GM12872 (cell line): Measurements from ENCODE around the gene RGL3.

ENCODE experiments used
- TF ChIP-seq, protein P1 (sequence below): IDR thresholded peaks from 3 replicates; pipeline ENCODE4 v1.5.1; 2011; ENCODE audit warnings: low read depth, mild to moderate bottlenecking, low read length, moderate library complexity; ENCODE audit not compliant: insufficient read depth

Gene RGL3

DNA sequence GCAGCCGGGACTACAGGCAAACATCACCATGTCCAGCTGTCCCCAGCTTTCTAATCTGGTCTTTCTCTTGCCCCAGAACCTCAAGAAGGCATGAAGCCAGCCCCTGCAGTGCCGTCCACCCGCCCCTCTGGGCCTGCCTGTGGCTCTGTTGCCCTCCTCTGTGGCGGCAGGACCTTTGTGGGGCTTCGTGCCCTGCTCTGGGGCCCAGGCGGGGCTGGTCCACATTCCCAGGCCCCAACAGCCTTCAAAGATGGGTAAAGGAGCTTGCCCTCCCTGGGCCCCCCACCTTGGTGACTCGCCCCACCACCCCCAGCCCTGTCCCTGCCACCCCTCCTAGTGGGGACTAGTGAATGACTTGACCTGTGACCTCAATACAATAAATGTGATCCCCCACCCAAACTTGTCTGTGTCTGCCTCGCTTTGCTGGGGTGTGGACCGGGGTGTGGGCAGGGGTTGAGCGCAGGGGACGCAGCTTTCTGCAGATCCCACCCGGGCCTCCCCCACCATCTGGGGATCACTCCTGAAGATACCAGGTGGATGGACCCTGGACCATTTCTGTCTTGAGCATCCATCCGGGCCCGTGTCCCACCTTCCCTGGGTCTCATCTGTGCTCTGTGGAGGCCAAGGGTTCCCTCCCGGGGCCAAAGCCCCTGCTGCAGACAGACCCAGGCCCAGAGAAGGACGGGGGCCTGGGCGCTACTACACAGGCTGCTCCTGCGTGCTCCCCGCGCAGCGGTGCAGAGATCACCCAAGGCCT lies 31.6 kb upstream of the RGL3 start:
- TF ChIP-seq, protein P1, sequence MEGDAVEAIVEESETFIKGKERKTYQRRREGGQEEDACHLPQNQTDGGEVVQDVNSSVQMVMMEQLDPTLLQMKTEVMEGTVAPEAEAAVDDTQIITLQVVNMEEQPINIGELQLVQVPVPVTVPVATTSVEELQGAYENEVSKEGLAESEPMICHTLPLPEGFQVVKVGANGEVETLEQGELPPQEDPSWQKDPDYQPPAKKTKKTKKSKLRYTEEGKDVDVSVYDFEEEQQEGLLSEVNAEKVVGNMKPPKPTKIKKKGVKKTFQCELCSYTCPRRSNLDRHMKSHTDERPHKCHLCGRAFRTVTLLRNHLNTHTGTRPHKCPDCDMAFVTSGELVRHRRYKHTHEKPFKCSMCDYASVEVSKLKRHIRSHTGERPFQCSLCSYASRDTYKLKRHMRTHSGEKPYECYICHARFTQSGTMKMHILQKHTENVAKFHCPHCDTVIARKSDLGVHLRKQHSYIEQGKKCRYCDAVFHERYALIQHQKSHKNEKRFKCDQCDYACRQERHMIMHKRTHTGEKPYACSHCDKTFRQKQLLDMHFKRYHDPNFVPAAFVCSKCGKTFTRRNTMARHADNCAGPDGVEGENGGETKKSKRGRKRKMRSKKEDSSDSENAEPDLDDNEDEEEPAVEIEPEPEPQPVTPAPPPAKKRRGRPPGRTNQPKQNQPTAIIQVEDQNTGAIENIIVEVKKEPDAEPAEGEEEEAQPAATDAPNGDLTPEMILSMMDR = no peak

DNA sequence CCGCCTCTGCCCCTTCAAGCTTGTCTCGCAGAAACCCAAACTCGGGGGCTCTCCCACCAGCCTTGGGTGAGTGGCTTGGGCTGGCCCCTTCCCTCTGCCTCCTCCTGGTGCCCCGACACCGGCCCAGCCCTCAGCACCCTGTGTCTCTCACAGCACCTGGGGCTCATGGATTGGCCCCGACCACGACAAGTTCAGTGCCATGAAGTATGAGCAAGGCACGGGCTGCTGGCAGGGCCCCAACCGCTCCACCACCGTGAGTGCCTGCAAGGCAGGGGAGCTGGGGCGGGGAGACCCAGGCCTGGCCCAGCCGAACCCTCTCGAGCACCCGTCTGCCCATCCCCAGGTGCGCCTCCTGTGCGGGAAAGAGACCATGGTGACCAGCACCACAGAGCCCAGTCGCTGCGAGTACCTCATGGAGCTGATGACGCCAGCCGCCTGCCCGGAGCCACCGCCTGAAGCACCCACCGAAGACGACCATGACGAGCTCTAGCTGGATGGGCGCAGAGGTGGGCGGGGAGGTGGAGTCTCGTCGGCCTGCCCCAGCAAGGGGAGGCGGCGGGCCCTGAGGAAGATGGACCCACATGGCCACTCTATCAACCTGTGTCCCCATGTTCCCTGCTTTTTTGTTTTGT lies 29.9 kb upstream of the RGL3 start:
- TF ChIP-seq, protein P1 = no peak

DNA sequence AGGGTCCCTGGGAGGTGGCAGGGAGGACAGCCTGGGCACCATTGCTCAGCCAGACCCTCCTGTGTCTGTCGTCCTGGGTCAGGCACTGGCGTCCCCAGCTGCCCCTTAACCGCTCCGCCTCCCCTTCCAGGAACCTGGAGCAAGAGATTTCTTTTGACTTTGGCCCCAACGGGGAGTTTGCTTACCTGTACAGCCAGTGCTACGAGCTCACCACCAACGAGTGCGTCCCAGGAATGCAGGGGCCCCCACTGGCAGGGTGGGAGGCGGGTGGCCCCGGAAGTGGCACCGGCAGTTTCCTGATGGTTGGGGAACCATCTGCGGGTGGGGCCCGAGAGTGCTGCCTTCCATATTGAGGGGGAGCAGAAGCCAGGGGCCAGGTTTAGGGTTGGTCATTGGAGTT lies 29.3 kb upstream of the RGL3 start:
- TF ChIP-seq, protein P1 = no peak

DNA sequence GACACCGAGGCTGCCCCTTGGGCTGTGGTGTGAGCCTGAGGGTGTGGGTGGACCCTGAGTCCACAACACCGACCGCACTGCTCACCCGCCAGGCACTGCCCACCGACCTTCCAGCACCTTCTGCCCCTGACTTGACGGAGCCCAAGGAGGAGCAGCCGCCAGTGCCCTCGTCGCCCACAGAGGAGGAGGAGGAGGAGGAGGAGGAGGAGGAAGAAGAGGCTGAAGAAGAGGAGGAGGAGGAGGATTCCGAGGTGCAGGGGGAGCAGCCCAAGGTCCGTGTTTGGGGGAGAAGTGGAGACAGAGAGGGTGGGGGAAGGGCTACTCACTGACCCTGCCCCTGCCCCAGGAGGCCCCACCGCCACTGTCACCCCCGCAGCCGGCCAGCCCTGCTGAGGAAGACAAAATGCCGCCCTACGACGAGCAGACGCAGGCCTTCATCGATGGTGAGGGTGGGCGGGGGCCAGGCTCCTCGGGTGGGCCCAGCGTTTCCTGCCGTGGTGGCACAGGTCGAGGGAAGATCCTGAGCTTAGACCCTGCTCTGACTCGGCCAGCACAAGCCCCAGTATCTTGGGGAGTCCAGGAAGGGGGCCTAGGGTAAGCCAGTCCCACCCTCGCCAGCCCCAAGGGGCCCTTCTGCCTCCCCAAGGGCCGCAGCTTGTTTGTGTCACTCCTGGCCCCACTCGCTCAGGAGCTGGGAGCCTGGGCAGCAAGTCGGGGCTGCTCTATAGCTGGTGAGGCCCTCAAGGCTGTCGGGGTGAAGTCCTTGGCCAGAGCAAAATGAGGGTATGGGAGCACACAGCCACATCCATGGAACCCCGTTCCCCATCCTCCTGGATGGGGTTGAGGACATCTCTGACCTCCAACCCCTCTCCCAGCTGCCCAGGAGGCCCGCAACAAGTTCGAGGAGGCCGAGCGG lies 28.5 kb upstream of the RGL3 start:
- TF ChIP-seq, protein P1 = no peak

DNA sequence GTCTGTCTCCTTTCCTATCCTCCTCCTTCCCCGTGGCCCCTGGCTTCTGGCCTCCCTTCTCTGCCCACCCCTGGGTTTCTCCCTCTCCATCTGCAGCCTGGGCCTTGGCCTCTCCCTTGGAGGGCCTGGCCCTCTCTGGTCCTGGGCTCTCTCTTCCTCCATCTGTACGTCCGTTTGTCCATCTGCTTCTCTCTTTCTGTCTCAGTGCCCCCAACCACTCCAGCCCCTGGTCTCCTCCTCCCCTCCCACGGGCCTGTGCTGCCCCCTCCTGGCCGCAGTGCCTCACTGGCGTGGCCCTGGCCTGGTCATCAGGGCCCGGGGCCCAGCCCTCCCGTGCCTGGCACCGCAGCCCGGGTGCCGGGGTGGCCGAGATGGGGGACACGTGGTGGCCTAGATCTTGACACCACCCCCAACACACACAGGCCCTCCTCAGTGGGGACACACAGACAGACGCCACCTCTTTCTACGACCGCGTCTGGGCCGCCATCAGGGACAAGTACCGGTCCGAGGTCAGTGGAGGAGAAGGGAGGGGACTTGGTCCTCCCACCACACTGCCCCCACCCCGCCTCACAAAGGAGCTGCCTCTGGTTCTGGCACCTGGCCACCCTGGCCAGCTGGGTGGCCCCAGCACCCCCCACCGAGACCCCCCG lies 27.7 kb upstream of the RGL3 start:
- TF ChIP-seq, protein P1 = peak; percentile 66

DNA sequence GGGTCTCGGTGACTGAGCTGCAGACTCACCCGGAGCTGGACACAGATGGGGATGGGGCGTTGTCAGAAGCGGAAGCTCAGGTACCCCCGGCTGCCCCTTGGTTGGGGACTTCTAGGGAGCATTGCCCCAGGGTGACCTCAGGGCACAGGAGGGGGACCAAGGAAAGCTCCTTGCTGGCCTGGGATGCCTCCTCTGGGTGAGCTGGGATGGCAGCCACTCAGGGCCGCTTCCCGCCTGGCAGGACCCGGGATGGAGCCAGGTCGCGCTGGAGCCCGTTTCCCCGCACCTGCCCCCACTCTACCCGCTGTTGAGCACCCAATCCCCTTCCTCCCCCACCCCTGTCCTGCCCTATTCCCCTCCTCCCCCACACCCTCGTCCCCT lies 27.1 kb upstream of the RGL3 start:
- TF ChIP-seq, protein P1 = no peak

DNA sequence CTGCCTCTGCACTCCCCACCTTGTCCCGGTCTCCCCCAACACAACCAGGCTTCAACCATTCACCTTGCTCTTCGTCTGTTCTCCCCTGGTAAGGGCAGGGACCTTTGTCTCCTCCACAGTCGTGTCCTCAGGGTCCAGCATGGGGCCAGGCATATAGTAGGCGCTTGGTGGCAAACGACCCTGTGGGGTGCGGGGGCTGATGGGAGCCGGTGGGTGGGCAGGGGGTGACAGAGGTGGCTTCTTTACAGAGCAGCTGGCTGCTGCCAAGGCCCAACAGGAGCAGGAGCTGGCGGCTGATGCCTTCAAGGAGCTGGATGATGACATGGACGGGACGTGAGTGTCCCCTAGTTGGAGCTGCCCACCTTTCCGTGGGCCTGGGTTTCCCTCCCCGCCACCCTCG lies 26.0 kb upstream of the RGL3 start:
- TF ChIP-seq, protein P1 = no peak
